GM21576 (cell line): ENCODE results near the gene LRRTM4.

Experiments used
- ATAC-seq: cut with Tn5 transposase; IDR thresholded peaks from one replicate; pipeline ENCODE4 v1.9.1; 2021; ENCODE audit warnings: mild to moderate bottlenecking, moderate library complexity; ENCODE audit not compliant: unreplicated experiment

LRRTM4 gene

GRCh38 chr2:77479395-77479794 lies 42.8 kb downstream of the LRRTM4 start:
- no peak for ATAC-seq

GRCh38 chr2:77470096-77470495 lies 52.1 kb downstream of the LRRTM4 start:
- no peak for ATAC-seq

GRCh38 chr2:77469106-77469505 lies 53.1 kb downstream of the LRRTM4 start:
- ATAC-seq: no peak

GRCh38 chr2:77459840-77460239 lies 62.3 kb downstream of the LRRTM4 start:
- no peak for ATAC-seq

- no peak for ATAC-seq
Measured at GRCh38 chr2:77458216-77458615, 64.0 kb downstream of the LRRTM4 start.

GRCh38 chr2:77457665-77458064 lies 64.5 kb downstream of the LRRTM4 start:
- no peak for ATAC-seq

- no peak for ATAC-seq
Measured at GRCh38 chr2:77443076-77443475, 79.1 kb downstream of the LRRTM4 start.

- ATAC-seq: no peak
Measured at GRCh38 chr2:77434880-77435279, 87.3 kb downstream of the LRRTM4 start.

GRCh38 chr2:77428946-77429345 lies 93.2 kb downstream of the LRRTM4 start:
- no peak for ATAC-seq

GRCh38 chr2:77421971-77422370 lies 100.2 kb downstream of the LRRTM4 start:
- no peak for ATAC-seq

- no peak for ATAC-seq
Measured at GRCh38 chr2:77418537-77418936, 103.6 kb downstream of the LRRTM4 start.

- ATAC-seq: no peak
Measured at GRCh38 chr2:77404189-77404588, 118.0 kb downstream of the LRRTM4 start.

- ATAC-seq: no peak
Measured at GRCh38 chr2:77398970-77399600, 123.1 kb downstream of the LRRTM4 start.

GRCh38 chr2:77397763-77398162 lies 124.4 kb downstream of the LRRTM4 start:
- ATAC-seq: no peak

GRCh38 chr2:77395011-77395410 lies 127.2 kb downstream of the LRRTM4 start:
- no peak for ATAC-seq

- ATAC-seq: no peak
Measured at GRCh38 chr2:77391119-77391518, 131.1 kb downstream of the LRRTM4 start.

GRCh38 chr2:77387324-77387723 lies 134.9 kb downstream of the LRRTM4 start:
- no peak for ATAC-seq

- ATAC-seq: no peak
Measured at GRCh38 chr2:77372636-77373035, 149.5 kb downstream of the LRRTM4 start.

- ATAC-seq: no peak
Measured at GRCh38 chr2:77370511-77370910, 151.7 kb downstream of the LRRTM4 start.

- no peak for ATAC-seq
Measured at GRCh38 chr2:77363277-77363676, 158.9 kb downstream of the LRRTM4 start.

GRCh38 chr2:77348821-77349220 lies 173.4 kb downstream of the LRRTM4 start:
- no peak for ATAC-seq

- no peak for ATAC-seq
Measured at GRCh38 chr2:77336013-77336412, 186.2 kb downstream of the LRRTM4 start.
